Calu3 (cell line): ENCODE results near the gene ANKS1B. TPM values are rescaled to one million over a fixed set of nuclear protein-coding genes. Genes with fewer than 3 reads are reported as not detected.

Source experiments
- BruUV-seq: library from RNA; stranded (reverse); fragments of 400-500 nt; replicated peaks from 2 replicates; lab custom pipeline; 2021; lab: Mats Ljungman, UMichigan
- CTCF ChIA-PET: fragments of 300-600 bp; sonication (Branson Sonifier 250); formaldehyde crosslinking; loops from one replicate; lab custom pipeline; 2022; ENCODE audit warnings: antibody characterized with exemption; lab: Charles Lee
- DNase-seq: peaks from one replicate; pipeline ENCODE4 v3.0.0; 2022
- H3K27ac Mint-ChIP-seq: one replicate; pipeline ENCODE4 v1.8.0; 2022; ENCODE audit warnings: mixed read lengths; ENCODE audit not compliant: unreplicated experiment
- H3K27me3 Mint-ChIP-seq: one replicate; pipeline ENCODE4 v1.8.0; 2022; ENCODE audit warnings: mixed read lengths; ENCODE audit not compliant: unreplicated experiment
- H3K36me3 Mint-ChIP-seq: one replicate; pipeline ENCODE4 v1.8.0; 2022; ENCODE audit warnings: mild to moderate bottlenecking, moderate library complexity, mixed read lengths; ENCODE audit not compliant: insufficient read depth, unreplicated experiment
- H3K4me1 Mint-ChIP-seq: one replicate; pipeline ENCODE4 v1.8.0; 2022; ENCODE audit warnings: mild to moderate bottlenecking, low read depth, mixed read lengths; ENCODE audit not compliant: unreplicated experiment
- H3K4me3 Mint-ChIP-seq: one replicate; pipeline ENCODE4 v1.8.0; 2022; ENCODE audit warnings: mild to moderate bottlenecking, low read depth, moderate library complexity, mixed read lengths; ENCODE audit not compliant: unreplicated experiment
- H3K9me3 Mint-ChIP-seq: one replicate; pipeline ENCODE4 v1.8.0; 2022; ENCODE audit warnings: low read depth, mixed read lengths; ENCODE audit not compliant: unreplicated experiment
- intact Hi-C: fragments of 100-400 bp; cut with micrococcal nuclease; formaldehyde crosslinking; loops from one replicate; pipeline ENCODE4 v1.10.0; 2022; ENCODE audit not compliant: unreplicated experiment
- total RNA-seq: library from RNA; stranded (reverse); gene quantifications from 2 replicates; pipeline ENCODE4 v1.2.3, GENCODE V29; 2022
- TF ChIP-seq, protein P1 (sequence below): fragments of 200-600 bp; IDR thresholded peaks from one replicate; pipeline ENCODE4 v1.8.0; 2022; ENCODE audit warnings: antibody characterized with exemption; ENCODE audit not compliant: unreplicated experiment

The ANKS1B gene
- total RNA-seq, 1 experiment from 2014 or later, result 1.7 TPM

DNA sequence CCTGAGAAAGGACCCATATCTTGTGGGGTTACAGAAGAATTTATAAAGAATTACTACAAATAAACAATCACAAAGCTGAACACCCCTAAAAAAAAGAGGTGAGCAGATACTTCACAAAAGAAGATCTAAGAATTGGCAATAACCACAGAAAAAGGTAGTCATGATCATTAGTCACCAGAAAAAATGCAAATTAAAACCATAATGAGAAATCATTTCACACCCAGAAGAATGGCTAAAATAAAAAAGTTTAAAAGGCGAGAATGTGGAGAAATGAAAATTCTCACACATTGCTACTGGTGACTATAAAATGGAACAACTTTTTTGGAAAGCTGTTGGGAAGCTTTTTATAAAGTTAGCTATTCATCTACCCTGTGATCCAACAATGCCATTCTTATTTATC lies 545.3 kb downstream of the ANKS1B start:
- no peak for DNase-seq
- CTCF ChIA-PET, result no interaction called here

DNA sequence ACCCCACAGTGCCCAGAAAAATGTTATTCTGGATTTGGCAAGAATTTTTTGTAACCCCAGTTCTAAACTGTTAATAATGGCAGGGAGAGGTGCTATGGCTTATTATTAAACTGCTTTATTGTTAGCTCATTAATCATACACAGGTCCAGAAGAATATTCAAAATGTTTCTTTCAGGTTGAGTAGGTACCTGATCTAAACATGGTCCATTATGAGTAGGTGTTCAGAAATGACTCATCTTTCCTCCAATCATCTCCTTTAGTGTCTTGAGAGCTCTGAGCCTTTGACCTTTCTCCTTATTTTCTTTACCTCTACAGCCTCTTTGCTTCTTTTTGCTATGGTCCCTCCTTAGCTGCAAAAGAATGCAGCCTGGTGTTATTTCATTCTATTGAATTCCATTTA lies 548.2 kb downstream of the ANKS1B start:
- Mint-ChIP-seq H3K9me3 (peaks cover 15% of the 10 kb centered on the region), H3K36me3 (no peaks in the 10 kb centered on the region), H3K4me1 (no peaks in the 10 kb centered on the region), H3K27me3 (no peaks in the 10 kb centered on the region), H3K4me3 (no peak overlapping the region), H3K27ac (no peak overlapping the region)
- CTCF ChIA-PET, result no interaction called here
- BruUV-seq, result no TSS peak
- intact Hi-C loops, result no loop called here
- TF ChIP-seq, protein P1, sequence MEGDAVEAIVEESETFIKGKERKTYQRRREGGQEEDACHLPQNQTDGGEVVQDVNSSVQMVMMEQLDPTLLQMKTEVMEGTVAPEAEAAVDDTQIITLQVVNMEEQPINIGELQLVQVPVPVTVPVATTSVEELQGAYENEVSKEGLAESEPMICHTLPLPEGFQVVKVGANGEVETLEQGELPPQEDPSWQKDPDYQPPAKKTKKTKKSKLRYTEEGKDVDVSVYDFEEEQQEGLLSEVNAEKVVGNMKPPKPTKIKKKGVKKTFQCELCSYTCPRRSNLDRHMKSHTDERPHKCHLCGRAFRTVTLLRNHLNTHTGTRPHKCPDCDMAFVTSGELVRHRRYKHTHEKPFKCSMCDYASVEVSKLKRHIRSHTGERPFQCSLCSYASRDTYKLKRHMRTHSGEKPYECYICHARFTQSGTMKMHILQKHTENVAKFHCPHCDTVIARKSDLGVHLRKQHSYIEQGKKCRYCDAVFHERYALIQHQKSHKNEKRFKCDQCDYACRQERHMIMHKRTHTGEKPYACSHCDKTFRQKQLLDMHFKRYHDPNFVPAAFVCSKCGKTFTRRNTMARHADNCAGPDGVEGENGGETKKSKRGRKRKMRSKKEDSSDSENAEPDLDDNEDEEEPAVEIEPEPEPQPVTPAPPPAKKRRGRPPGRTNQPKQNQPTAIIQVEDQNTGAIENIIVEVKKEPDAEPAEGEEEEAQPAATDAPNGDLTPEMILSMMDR, result no peak
- DNase-seq, result no peak

More for the DNA sequence above, 545.3 kb downstream of the ANKS1B start:
- Mint-ChIP-seq H3K27me3 (no peaks in the 10 kb centered on the region), H3K4me1 (no peaks in the 10 kb centered on the region), H3K4me3 (no peak overlapping the region), H3K36me3 (no peaks in the 10 kb centered on the region), H3K27ac (no peak overlapping the region), H3K9me3 (peaks cover 7% of the 10 kb centered on the region)
- TF ChIP-seq, protein P1, result no peak
- BruUV-seq, result no TSS peak
- intact Hi-C loops, result no loop called here

DNA sequence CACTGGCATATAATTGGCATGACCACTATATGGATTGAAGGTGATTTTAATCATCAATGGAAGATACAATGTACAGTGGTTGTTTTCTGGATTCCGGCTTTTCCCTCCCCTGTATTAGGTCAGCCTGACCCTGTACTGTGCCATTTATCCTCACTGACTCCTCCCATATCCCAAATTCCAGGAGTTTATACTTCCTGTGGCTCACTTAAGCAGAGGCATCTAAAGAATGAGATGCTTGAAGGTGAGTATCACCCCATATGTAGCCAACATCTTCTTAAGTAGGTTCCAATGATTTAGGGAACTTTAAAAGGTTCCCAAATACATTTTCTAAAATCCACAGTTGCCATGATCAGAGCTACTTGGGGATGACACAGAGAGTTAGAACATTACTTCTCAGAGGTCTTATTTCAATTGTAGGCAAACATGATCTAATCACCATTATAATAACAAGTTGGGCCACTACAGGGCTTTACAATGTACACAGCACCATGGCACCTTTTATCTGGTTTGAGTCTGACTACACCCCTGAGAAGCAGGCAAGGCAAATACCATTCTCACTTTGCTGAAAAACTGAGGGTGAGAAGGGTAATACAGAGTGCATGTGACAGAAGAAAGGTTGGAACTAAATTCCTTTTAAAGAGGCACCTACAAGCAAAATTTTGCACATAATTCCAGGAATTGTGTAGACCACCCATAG lies 549.5 kb downstream of the ANKS1B start:
- TF ChIP-seq, protein P1, result no peak
- H3K4me3 Mint-ChIP-seq, result no peak overlapping the region
- no peaks in the 10 kb centered on the region for H3K36me3 Mint-ChIP-seq
- intact Hi-C loops, result no loop called here
- BruUV-seq, result no TSS peak
- H3K9me3 Mint-ChIP-seq, result peaks cover 15% of the 10 kb centered on the region
- no peak for DNase-seq
- no peaks in the 10 kb centered on the region for H3K27me3 Mint-ChIP-seq
- no peak overlapping the region for H3K27ac Mint-ChIP-seq
- no peaks in the 10 kb centered on the region for H3K4me1 Mint-ChIP-seq
- CTCF ChIA-PET, result no interaction called here

DNA sequence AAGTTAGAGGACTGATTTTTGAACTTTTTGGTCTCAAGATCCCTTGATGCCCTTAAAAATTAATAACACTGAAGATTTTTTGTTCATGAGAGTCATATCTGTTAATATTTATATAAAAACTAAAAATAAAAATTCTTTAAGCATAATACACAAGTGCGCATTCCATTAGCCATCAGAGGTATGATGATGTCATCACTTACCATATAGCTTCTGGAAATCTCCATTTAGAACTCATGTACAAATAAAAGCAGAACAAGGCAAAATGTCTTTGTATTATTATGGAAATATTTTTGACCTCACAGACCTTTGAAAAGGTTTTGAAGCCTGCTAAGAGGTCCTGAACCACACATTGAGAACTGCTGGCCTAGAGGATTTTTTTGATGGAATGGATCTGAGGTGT lies 551.6 kb downstream of the ANKS1B start:
- Mint-ChIP-seq H3K27ac (no peak overlapping the region), H3K4me1 (no peaks in the 10 kb centered on the region), H3K36me3 (no peaks in the 10 kb centered on the region), H3K27me3 (no peaks in the 10 kb centered on the region), H3K4me3 (no peak overlapping the region), H3K9me3 (peaks cover 17% of the 10 kb centered on the region)
- DNase-seq, result no peak
- CTCF ChIA-PET, result no interaction called here
- TF ChIP-seq, protein P1, result no peak
- BruUV-seq, result no TSS peak
- intact Hi-C loops, result no loop called here
